Endothelial cell (in vitro differentiated cells): ENCODE data around the gene ABCB1. TPM values are rescaled to one million over a fixed set of nuclear protein-coding genes. Genes with fewer than 3 reads are reported as not detected.

ENCODE experiments used
- DNase-seq: peaks from one replicate; pipeline ENCODE4 v3.0.0; 2021; ENCODE audit warnings: low spot score
- H3K27ac Mint-ChIP-seq: one replicate; pipeline ENCODE4 v1.8.0; 2021; ENCODE audit warnings: mixed read lengths, inconsistent platforms; ENCODE audit not compliant: unreplicated experiment
- H3K27me3 Mint-ChIP-seq: one replicate; pipeline ENCODE4 v1.8.0; 2021; ENCODE audit warnings: mild to moderate bottlenecking, moderate library complexity, mixed read lengths, inconsistent platforms; ENCODE audit not compliant: unreplicated experiment
- H3K36me3 Mint-ChIP-seq: one replicate; pipeline ENCODE4 v1.8.0; 2021; ENCODE audit warnings: mild to moderate bottlenecking, low read depth, mixed read lengths, inconsistent platforms; ENCODE audit not compliant: unreplicated experiment
- H3K4me1 Mint-ChIP-seq: one replicate; pipeline ENCODE4 v1.8.0; 2021; ENCODE audit warnings: mild to moderate bottlenecking, mixed read lengths, inconsistent platforms; ENCODE audit not compliant: unreplicated experiment
- H3K4me3 Mint-ChIP-seq: one replicate; pipeline ENCODE4 v1.8.0; 2021; ENCODE audit warnings: mild to moderate bottlenecking, mixed read lengths, inconsistent platforms; ENCODE audit not compliant: unreplicated experiment
- H3K9me3 Mint-ChIP-seq: one replicate; pipeline ENCODE4 v1.8.0; 2021; ENCODE audit warnings: mixed read lengths, inconsistent platforms; ENCODE audit not compliant: unreplicated experiment
- total RNA-seq: library from RNA; stranded (reverse); fragmentation: NEBNext Ultra II Directional; extraction: Animal tissue kit (Norgen Biotek cat#: 25700); gene quantifications from one replicate; pipeline ENCODE4 v1.2.1, GENCODE V29; 2021; ENCODE audit not compliant: unreplicated experiment
- TF ChIP-seq, protein P1 (sequence below): fragments of 200-600 bp; sonication (generic); IDR thresholded peaks from one replicate; pipeline ENCODE4 v1.5.0; 2021; ENCODE audit warnings: antibody characterized with exemption; ENCODE audit not compliant: unreplicated experiment

ABCB1 gene
- total RNA-seq, 1 donor from 2014 or later = 1.0 TPM

- Mint-ChIP-seq H3K4me3 (no peak overlapping the region), H3K4me1 (no peaks in the 10 kb centered on the region), H3K27me3 (peaks cover 5% of the 10 kb centered on the region), H3K27ac (no peak overlapping the region), H3K9me3 (no peaks in the 10 kb centered on the region), H3K36me3 (no peaks in the 10 kb centered on the region)
- no peak for DNase-seq
- TF ChIP-seq, protein P1, sequence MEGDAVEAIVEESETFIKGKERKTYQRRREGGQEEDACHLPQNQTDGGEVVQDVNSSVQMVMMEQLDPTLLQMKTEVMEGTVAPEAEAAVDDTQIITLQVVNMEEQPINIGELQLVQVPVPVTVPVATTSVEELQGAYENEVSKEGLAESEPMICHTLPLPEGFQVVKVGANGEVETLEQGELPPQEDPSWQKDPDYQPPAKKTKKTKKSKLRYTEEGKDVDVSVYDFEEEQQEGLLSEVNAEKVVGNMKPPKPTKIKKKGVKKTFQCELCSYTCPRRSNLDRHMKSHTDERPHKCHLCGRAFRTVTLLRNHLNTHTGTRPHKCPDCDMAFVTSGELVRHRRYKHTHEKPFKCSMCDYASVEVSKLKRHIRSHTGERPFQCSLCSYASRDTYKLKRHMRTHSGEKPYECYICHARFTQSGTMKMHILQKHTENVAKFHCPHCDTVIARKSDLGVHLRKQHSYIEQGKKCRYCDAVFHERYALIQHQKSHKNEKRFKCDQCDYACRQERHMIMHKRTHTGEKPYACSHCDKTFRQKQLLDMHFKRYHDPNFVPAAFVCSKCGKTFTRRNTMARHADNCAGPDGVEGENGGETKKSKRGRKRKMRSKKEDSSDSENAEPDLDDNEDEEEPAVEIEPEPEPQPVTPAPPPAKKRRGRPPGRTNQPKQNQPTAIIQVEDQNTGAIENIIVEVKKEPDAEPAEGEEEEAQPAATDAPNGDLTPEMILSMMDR = no peak
Observed at GRCh38 chr7:87596696-87597095, 4.0 kb downstream of the ABCB1 start.

GRCh38 chr7:87596136-87596535 is 4.5 kb downstream of the ABCB1 start:
- Mint-ChIP-seq H3K27me3 (peaks cover 5% of the 10 kb centered on the region), H3K27ac (no peak overlapping the region), H3K4me1 (no peaks in the 10 kb centered on the region), H3K4me3 (no peak overlapping the region), H3K36me3 (no peaks in the 10 kb centered on the region), H3K9me3 (no peaks in the 10 kb centered on the region)
- DNase-seq = no peak
- TF ChIP-seq, protein P1 = no peak

DNA sequence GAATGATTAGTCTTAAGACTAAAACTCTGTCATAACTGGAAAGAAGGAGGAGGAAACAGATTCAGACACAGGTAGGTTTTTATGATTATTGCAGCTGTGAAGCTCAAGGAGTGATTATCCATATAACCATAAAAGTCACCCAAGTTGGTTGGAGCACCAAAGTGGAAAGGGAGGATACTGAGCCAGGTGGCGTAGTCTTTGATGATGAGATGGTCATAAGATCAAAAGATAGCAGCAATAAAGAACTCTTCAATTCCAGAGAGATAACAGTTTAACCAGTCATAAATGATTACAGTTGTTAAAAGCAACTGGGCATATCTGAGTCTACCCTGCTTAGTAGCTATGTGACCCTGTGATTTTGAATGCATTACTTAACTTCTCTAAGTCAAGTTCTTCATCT is 8.4 kb downstream of the ABCB1 start:
- no peaks in the 10 kb centered on the region for H3K36me3 Mint-ChIP-seq
- no peaks in the 10 kb centered on the region for H3K9me3 Mint-ChIP-seq
- H3K4me1 Mint-ChIP-seq = no peaks in the 10 kb centered on the region
- TF ChIP-seq, protein P1 = no peak
- no peak overlapping the region for H3K27ac Mint-ChIP-seq
- H3K4me3 Mint-ChIP-seq = no peak overlapping the region
- no peaks in the 10 kb centered on the region for H3K27me3 Mint-ChIP-seq
- DNase-seq = no peak

DNA sequence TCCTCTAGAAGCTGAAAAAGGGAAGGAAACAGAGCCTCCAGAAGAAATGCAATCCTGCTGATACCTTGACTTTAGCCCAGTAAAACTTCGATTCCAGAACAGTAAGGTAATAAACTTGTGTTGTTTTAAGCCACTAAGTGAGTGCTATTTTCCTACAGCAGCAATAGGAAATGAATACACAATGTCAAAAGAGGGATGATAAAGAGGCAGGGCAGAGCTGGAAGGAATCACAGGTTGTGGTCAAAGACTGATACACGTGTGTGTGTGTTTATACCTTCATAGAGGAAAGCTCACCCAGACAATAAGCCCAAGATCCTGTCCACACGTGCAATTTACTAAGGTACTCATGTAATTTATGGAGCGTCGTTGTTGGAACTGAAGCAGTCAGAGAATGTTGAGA is 9.5 kb downstream of the ABCB1 start:
- Mint-ChIP-seq H3K36me3 (no peaks in the 10 kb centered on the region), H3K27me3 (no peaks in the 10 kb centered on the region), H3K4me1 (peaks cover 2% of the 10 kb centered on the region), H3K9me3 (no peaks in the 10 kb centered on the region), H3K27ac (no peak overlapping the region), H3K4me3 (no peak overlapping the region)
- DNase-seq = no peak
- TF ChIP-seq, protein P1 = no peak

DNA sequence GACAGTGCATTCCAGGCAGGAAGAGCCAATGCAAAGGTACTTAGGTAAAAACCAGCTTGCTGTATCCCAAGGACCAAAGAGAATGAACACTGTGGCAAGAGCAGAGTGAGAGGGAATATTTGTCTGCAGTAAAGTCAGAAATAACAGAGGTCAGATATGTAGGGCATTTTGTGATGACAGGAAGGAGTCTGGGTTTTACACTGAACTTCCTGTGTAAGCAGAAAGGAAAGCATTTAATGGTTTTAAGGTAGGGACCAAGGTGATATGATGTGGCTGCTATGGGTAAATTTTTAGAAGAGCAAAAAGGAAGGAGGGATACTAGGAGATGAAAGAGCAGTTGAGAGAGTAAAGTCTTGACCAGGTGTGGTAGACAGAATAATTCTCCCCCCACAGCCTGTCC is 10.1 kb downstream of the ABCB1 start:
- TF ChIP-seq, protein P1 = no peak
- Mint-ChIP-seq H3K27ac (no peak overlapping the region), H3K27me3 (no peaks in the 10 kb centered on the region), H3K9me3 (no peaks in the 10 kb centered on the region), H3K4me1 (peaks cover 6% of the 10 kb centered on the region), H3K4me3 (no peak overlapping the region), H3K36me3 (no peaks in the 10 kb centered on the region)
- no peak for DNase-seq
